IPS-18a (cell line): ENCODE measurements around the gene TESK2.
"Not testable (repeated sequence)": the region's sequence is repeated elsewhere in the genome, so short reads cannot be mapped to it uniquely, and the experiment has no call there.

ENCODE experiments used
- H3K27ac ChIP-seq: one replicate; pipeline ENCODE4 v1.5.1; 2013; ENCODE audit warnings: low read length
- H3K27me3 ChIP-seq: one replicate; pipeline ENCODE4 v1.6.1; 2013; ENCODE audit warnings: mild to moderate bottlenecking, low read length; ENCODE audit not compliant: control insufficient read depth, insufficient read depth
- H3K36me3 ChIP-seq: one replicate; pipeline ENCODE4 v1.6.1; 2013; ENCODE audit warnings: low read depth, low read length; ENCODE audit not compliant: control insufficient read depth
- H3K4me1 ChIP-seq: one replicate; pipeline ENCODE4 v1.6.1; 2013; ENCODE audit warnings: low read depth, low read length; ENCODE audit not compliant: control insufficient read depth
- H3K4me3 ChIP-seq: one replicate; pipeline ENCODE4 v1.5.1; 2013; ENCODE audit warnings: low read length
- H3K9ac ChIP-seq: one replicate; pipeline ENCODE4 v1.6.1; 2013; ENCODE audit warnings: mild to moderate bottlenecking, low read length, moderate library complexity
- H3K9me3 ChIP-seq: one replicate; pipeline ENCODE4 v1.6.1; 2013; ENCODE audit warnings: low read depth, low read length; ENCODE audit not compliant: control insufficient read depth

The TESK2 gene

GRCh38 chr1:45490626-45491486 lies at the start of gene TESK2:
Gene TESK2, minus strand, starts transcription at chr1:45491163. Its CDS starts 33,378 bp downstream, at chr1:45457785.
- H3K4me3 ChIP-seq, result peak within 1 kb of the TSS; percentile 86

DNA sequence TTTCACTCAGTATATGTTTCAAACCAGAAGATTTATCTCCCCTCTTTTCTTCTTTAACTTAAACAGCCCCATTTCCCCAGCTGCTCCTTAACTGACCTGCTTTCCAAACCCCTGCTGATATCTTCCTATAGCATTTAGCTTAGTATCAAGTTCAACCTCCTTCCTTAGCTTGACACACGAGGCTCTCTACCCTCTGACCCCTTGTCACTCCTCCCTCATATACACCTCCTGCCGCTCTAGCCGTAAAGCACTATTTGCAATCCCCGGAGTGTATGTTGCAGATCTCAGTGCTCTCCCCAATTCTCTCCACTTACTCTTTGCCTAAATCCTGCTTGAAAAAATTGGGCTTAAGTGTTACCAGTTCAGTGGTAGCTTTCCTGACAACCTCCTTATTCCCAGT lies 45.9 kb upstream of the TESK2 start:
- Histone ChIP-seq H3K9me3 (no peaks in the 10 kb centered on the region), H3K4me3 (no peak overlapping the region), H3K4me1 (no peaks in the 10 kb centered on the region), H3K27me3 (no peaks in the 10 kb centered on the region), H3K36me3 (no peaks in the 10 kb centered on the region), H3K27ac (no peak overlapping the region), H3K9ac (no peak overlapping the region)

More at GRCh38 chr1:45490626-45491486, at the start of gene TESK2:
- Histone ChIP-seq H3K9me3 (no peaks in the 10 kb centered on the region), H3K4me1 (peaks cover 12% of the 10 kb centered on the region), H3K9ac (peak within 1 kb of the TSS; percentile 43), H3K27ac (no peak within 1 kb of the TSS), H3K27me3 (peaks cover 23% of the 10 kb centered on the region), H3K36me3 (no peaks in the 10 kb centered on the region)

GRCh38 chr1:45535988-45536766 lies 45.2 kb upstream of the TESK2 start:
- Histone ChIP-seq H3K27ac (no peak overlapping the region), H3K4me1 (no peaks in the 10 kb centered on the region), H3K9me3 (no peaks in the 10 kb centered on the region)

GRCh38 chr1:45531873-45532272 lies 40.9 kb upstream of the TESK2 start:
- H3K27me3 ChIP-seq, result no peaks in the 10 kb centered on the region
- H3K27ac ChIP-seq, result no peak overlapping the region
- H3K4me1 ChIP-seq, result no peaks in the 10 kb centered on the region
- H3K36me3 ChIP-seq, result no peaks in the 10 kb centered on the region
- no peak overlapping the region for H3K4me3 ChIP-seq
- no peak overlapping the region for H3K9ac ChIP-seq
- H3K9me3 ChIP-seq, result no peaks in the 10 kb centered on the region

More at GRCh38 chr1:45535988-45536766, 45.2 kb upstream of the TESK2 start:
- Histone ChIP-seq H3K27me3 (no peaks in the 10 kb centered on the region), H3K36me3 (no peaks in the 10 kb centered on the region), H3K9ac (no peak overlapping the region), H3K4me3 (no peak overlapping the region)

DNA sequence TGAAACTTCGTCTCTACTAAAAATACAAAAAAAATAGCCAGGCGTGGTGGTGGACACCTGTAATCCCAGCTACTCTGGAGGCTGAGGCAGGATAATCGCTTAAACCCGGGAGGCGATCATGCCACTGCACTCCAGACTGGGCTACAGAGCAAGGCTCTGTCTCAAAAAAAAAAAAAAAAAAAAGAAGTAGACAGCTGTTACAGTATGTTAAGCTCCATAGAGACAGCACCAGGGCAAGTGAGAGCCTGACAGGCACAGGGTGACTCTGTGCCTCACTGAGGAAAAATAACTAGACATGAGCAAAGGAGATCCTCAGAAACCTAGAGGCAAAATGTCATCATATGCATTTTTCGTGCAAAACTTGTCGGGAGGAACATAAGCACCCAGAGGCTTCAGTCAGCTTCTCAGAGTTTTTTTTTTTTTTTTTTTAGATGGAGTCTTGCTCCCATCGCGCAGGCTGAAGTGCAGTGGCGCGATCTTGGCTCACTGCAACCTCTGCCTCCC lies 39.7 kb upstream of the TESK2 start:
- H3K27ac ChIP-seq, result no peak overlapping the region
- H3K27me3 ChIP-seq, result no peaks in the 10 kb centered on the region
- no peaks in the 10 kb centered on the region for H3K9me3 ChIP-seq
- H3K4me3 ChIP-seq, result no peak overlapping the region
- H3K4me1 ChIP-seq, result no peaks in the 10 kb centered on the region
- H3K36me3 ChIP-seq, result no peaks in the 10 kb centered on the region
- no peak overlapping the region for H3K9ac ChIP-seq

DNA sequence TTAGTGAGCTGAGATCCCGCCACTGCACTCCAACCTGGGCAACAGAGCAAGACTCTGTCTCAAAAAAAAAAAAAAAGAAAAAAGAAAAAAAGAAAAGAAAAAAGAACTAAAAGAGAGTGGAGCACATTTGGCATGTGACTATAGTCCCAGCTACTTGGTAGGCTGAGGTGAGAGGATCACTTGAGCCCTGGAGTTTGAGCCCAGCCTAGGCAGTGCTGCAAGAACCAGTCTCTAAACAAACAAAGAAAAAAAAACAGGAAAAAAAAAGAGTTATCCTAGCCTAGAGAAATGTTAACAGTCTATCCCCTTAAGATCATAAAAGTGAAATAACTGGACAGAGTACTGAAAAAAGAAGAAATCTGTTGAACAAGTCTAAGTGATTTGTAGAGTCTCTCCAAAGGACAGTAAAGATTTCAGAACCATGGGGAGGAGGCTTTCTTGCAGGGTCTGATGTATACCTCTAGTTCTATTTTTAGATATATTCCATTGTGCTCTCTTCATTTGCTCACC lies 35.2 kb upstream of the TESK2 start:
- H3K9ac ChIP-seq, result no peak overlapping the region
- no peak overlapping the region for H3K4me3 ChIP-seq
- peaks cover 16% of the 10 kb centered on the region for H3K4me1 ChIP-seq
- H3K27me3 ChIP-seq, result no peaks in the 10 kb centered on the region
- H3K27ac ChIP-seq, result no peak overlapping the region
- H3K9me3 ChIP-seq, result no peaks in the 10 kb centered on the region
- H3K36me3 ChIP-seq, result no peaks in the 10 kb centered on the region

DNA sequence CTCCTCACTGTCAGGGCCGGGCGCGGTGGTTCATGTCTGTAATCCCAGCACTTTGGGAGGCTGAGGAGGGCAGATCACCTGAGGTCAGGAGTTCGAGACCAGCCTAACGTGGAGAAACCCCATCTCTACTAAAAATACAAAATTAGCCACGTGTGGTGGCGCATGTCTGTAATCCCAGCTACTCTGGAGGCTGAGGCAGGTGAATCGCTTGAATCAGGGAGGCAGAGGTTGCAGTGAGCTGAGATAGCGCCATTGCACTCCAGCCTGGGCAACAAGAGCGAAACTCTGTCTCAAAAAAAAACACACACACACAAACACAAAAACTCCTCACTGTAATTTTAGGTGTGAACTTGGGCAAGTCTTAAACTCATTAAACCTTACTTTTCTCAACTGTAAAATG lies 33.0 kb upstream of the TESK2 start:
- H3K27me3 ChIP-seq, H3K9ac ChIP-seq, H3K9me3 ChIP-seq, H3K4me3 ChIP-seq, H3K36me3 ChIP-seq, H3K27ac ChIP-seq: not testable (repeated sequence)
- peaks cover 16% of the 10 kb centered on the region for H3K4me1 ChIP-seq

GRCh38 chr1:45523516-45523915 lies 32.6 kb upstream of the TESK2 start:
- peaks cover 16% of the 10 kb centered on the region for H3K4me1 ChIP-seq
- H3K9me3 ChIP-seq, H3K9ac ChIP-seq, H3K27ac ChIP-seq, H3K27me3 ChIP-seq, H3K4me3 ChIP-seq, H3K36me3 ChIP-seq: not testable (repeated sequence)

DNA sequence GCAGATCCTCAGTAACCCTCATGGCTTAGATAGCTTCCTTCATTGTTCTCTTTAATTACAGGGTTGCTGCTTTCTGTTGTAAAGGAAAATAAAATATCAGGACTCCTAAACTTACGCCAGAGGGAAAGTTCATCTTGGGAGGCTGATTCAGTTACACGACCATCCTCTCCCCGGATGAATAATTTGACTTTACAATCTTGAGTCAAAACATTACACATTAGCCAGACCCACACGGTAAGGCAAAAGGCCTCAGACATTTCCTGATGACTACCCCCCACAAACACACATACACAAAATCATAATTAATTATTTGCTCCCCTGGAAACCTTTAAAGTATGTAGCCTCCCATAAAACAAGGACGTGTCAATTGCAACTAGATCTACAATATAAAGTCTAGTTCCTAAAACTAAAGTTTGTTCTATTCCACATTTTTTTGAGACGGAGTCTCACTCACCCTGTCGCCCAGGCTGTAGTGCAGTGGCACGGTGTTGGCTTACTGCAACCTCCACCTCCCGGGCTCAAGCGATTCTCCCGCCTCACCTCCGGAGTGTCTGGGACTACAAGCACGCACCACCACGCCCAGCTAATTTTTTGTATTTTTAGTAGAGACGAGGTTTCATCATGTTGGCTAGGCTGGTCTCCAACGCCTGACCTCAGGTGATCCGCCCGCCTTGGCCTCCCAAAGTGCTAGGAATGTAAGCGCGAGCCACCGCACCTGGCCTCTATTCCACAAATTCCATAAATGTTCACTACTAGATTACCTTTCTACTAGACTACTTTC lies 31.6 kb upstream of the TESK2 start:
- H3K36me3 ChIP-seq, result peaks cover 11% of the 10 kb centered on the region
- peak overlapping the region; percentile 100 for H3K27ac ChIP-seq
- H3K4me1 ChIP-seq, result peaks cover 16% of the 10 kb centered on the region
- peak overlapping the region; percentile 98 for H3K9ac ChIP-seq
- peak overlapping the region; percentile 93 for H3K4me3 ChIP-seq
- no peaks in the 10 kb centered on the region for H3K27me3 ChIP-seq
- no peaks in the 10 kb centered on the region for H3K9me3 ChIP-seq

- Histone ChIP-seq H3K4me1 (peaks cover 16% of the 10 kb centered on the region), H3K27me3 (no peaks in the 10 kb centered on the region), H3K27ac (peak within 1 kb of the TSS; percentile 100), H3K9ac (peak within 1 kb of the TSS; percentile 98), H3K36me3 (peaks cover 19% of the 10 kb centered on the region), H3K9me3 (no peaks in the 10 kb centered on the region), H3K4me3 (peak within 1 kb of the TSS; percentile 93)
Observed at GRCh38 chr1:45521413-45522323, 30.7 kb upstream of the TESK2 start, which contains the start of gene PRDX1. Gene PRDX1, minus strand, starts transcription at chr1:45521884. Its CDS starts 2,841 bp downstream, at chr1:45519043.
